ENCODE results near the gene HNRNPA1. TPM values are rescaled to one million over a fixed set of nuclear protein-coding genes. Genes with fewer than 3 reads are reported as not detected.

The HNRNPA1 gene
- total and polyA plus RNA-seq, 2 donors (not counting 3 experiments of a cell fraction or from before 2014, with no cell fraction given), result 566 to 1,470 TPM

DNA sequence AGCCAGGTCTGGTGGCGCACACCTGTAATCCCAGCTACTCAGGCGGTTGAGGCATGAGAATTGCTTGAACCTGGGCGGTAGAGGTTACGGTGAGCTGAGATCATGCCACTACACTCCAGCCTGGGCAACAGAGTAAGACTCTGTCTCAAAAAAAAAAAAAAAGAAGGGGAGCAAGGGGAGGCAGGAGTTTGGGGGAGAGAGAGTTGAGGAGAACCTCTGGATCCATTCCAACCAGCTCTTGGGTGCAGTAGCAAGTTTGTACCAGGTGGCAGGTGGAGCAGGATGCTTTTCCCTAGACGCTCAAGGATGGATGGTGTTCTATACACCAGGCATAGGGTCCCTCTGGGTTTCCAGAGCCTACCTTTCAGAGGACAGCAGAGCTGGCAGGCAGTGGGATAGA lies 18.4 kb downstream of the HNRNPA1 start:
- dilution Hi-C loops (cut with MboI; ENCODE audit: extremely low pct_ligation_motif_present, low sequenced_read_pairs), result no loop called here
- intact Hi-C loops (cut with micrococcal nuclease), result no loop called here
- no peak overlapping the region for H3K9ac ChIP-seq (replicated peaks; ENCODE audit: extremely low read depth, insufficient read depth, low read length)
- ChIA-PET CTCF (interaction anchor here (0.8 to 4.0 kb wide), 8 partner anchors 8 to 76 kb away, joined by 3 to 18 read pairs (median 6); partner anchors contain the start of gene COPZ1), POLR2A (no interaction called here)
- H3K4me2 ChIP-seq (ENCODE audit: insufficient read depth, low read length), result no peak overlapping the region
- TF ChIP-seq, protein P1, sequence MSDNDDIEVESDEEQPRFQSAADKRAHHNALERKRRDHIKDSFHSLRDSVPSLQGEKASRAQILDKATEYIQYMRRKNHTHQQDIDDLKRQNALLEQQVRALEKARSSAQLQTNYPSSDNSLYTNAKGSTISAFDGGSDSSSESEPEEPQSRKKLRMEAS (IDR thresholded peaks at IDR 0.05; ENCODE audit: insufficient read depth, insufficient read length), result no peak
- no peak for TF ChIP-seq JUN (IDR thresholded peaks at IDR 0.05; ENCODE audit: borderline replicate concordance, insufficient read depth, insufficient read length, low read depth)
- no peak for TF ChIP-seq MYC (IDR thresholded peaks at IDR 0.05; ENCODE audit: low read depth, low read length)
- TF ChIP-seq FOS (IDR thresholded peaks at IDR 0.05; ENCODE audit: borderline replicate concordance, insufficient read depth, low read length), result no peak
- no peak for TF ChIP-seq GATA2 (IDR thresholded peaks at IDR 0.05; ENCODE audit: insufficient read depth, insufficient read length, low read depth, low read length)
- no peak for TF ChIP-seq EZH2 (IDR thresholded peaks at IDR 0.05; ENCODE audit: borderline replicate concordance, low read depth, low read length, severe bottlenecking)
- no peaks in the 10 kb centered on the region for H3K79me2 ChIP-seq (ENCODE audit: control insufficient read depth, insufficient read depth, low read length)
- FAIRE-seq (no peak), DNase-seq (ENCODE audit: low read depth, low spot score) (no peak)
- no peaks in the 10 kb centered on the region for H3K9me3 ChIP-seq (replicated peaks; ENCODE audit: control insufficient read depth, insufficient read depth, low read length)
- H4K20me1 ChIP-seq (replicated peaks; ENCODE audit: control insufficient read depth, extremely low read depth, insufficient read depth, low read length), result no peaks in the 10 kb centered on the region
- H2AFZ ChIP-seq (ENCODE audit: low read depth, low read length), result no peak overlapping the region
- no peaks in the 10 kb centered on the region for H3K36me3 ChIP-seq (ENCODE audit: control insufficient read depth in 2 of 2, extremely low read depth in 1 of 2, insufficient read depth in 2 of 2, low read length in 2 of 2)
- no peaks in the 10 kb centered on the region for H3K9me1 ChIP-seq (replicated peaks; ENCODE audit: control insufficient read depth, extremely low read depth, insufficient read depth, low read length)
- H3K27me3 ChIP-seq (ENCODE audit: control insufficient read depth in 2 of 2, insufficient read depth in 2 of 2, low read length in 2 of 2), result peaks cover 32 to 45% of the 10 kb centered on the region in 2 experiments
- BruUV-seq (replicated peaks), result no TSS peak
- H3K27ac ChIP-seq (ENCODE audit: insufficient read depth, low read depth, low read length), result no peak overlapping the region
- H3K4me1 ChIP-seq (ENCODE audit: control insufficient read depth, extremely low read depth, insufficient read depth, low read length), result no peaks in the 10 kb centered on the region
- no peak overlapping the region for H3K4me3 ChIP-seq (replicated peaks in 1 of 3; ENCODE audit: insufficient read depth in 1 of 3, low read depth in 1 of 3, low read length in 3 of 3)

DNA sequence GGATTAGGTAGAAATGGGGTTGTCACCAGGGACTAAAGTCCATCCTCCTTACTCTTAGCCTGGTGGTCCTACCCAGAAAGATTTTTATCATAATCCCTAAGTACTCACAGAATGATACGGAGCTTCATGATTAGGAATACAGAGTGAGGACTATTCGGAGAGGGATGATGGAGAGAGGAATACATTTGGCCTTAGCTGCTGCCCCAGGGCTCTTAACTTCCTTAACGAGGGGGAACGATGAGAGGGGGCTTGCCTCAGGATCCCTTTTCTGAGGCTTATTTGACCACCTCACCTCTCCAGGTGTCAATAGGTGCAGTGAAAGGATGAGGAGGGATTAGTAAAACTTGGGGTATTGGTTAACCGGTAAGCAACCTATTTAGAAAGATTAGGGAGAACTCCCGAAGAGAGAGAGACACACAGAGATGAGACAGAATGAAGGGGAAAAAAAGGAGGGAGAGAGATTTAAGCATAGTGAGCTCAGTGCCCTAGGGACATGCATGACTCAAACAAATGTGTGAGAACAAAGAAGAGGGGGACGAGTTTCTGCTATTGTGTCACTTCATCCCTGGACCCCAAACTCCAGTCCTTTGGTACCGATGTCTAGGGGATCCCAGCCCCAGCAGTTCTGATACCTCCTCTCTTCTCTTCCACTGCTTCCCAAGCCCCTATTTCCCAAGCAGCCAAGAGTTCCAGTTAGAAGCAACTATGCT lies 19.1 kb downstream of the HNRNPA1 start:
- no peak overlapping the region for H3K4me2 ChIP-seq (ENCODE audit: insufficient read depth, low read length)
- FAIRE-seq, result no peak
- TF ChIP-seq POLR2A (IDR thresholded peaks at IDR 0.05; ENCODE audit: low read depth, low read length) (no peak), GATA2 (IDR thresholded peaks at IDR 0.05; ENCODE audit: insufficient read depth, insufficient read length, low read depth, low read length) (no peak)

More for the DNA sequence above, 19.1 kb downstream of the HNRNPA1 start:
- no peaks in the 10 kb centered on the region for H3K9me1 ChIP-seq (replicated peaks; ENCODE audit: control insufficient read depth, extremely low read depth, insufficient read depth, low read length)
- no peak overlapping the region for H3K9ac ChIP-seq (replicated peaks; ENCODE audit: extremely low read depth, insufficient read depth, low read length)
- ChIA-PET POLR2A (interaction anchor here (0.5 kb wide), 1 partner anchor 9 kb away, joined by 3 read pairs; no protein-coding TSS in a partner anchor), CTCF (interaction anchor here (0.8 to 4.0 kb wide), 9 partner anchors 10 to 77 kb away, joined by 3 to 18 read pairs (median 6); partner anchors contain the start of gene COPZ1)
- dilution Hi-C loops (cut with MboI; ENCODE audit: extremely low pct_ligation_motif_present, low sequenced_read_pairs) (no loop called here), intact Hi-C loops (cut with micrococcal nuclease) (no loop called here)
- H3K4me1 ChIP-seq (ENCODE audit: control insufficient read depth, extremely low read depth, insufficient read depth, low read length), result no peaks in the 10 kb centered on the region
- no peaks in the 10 kb centered on the region for H3K36me3 ChIP-seq (ENCODE audit: control insufficient read depth in 2 of 2, extremely low read depth in 1 of 2, insufficient read depth in 2 of 2, low read length in 2 of 2)
- DNase-seq (ENCODE audit: low read depth, low spot score), result no peak
- no peaks in the 10 kb centered on the region for H3K9me3 ChIP-seq (replicated peaks; ENCODE audit: control insufficient read depth, insufficient read depth, low read length)
- no peaks in the 10 kb centered on the region for H4K20me1 ChIP-seq (replicated peaks; ENCODE audit: control insufficient read depth, extremely low read depth, insufficient read depth, low read length)
- no peaks in the 10 kb centered on the region for H3K79me2 ChIP-seq (ENCODE audit: control insufficient read depth, insufficient read depth, low read length)
- H3K27me3 ChIP-seq (ENCODE audit: control insufficient read depth in 2 of 2, insufficient read depth in 2 of 2, low read length in 2 of 2), result peaks cover 38 to 53% of the 10 kb centered on the region in 2 experiments
- H3K27ac ChIP-seq (ENCODE audit: insufficient read depth, low read depth, low read length), result no peak overlapping the region
- no peak overlapping the region for H2AFZ ChIP-seq (ENCODE audit: low read depth, low read length)
- BruUV-seq (replicated peaks), result no TSS peak
- H3K4me3 ChIP-seq (replicated peaks in 1 of 3; ENCODE audit: insufficient read depth in 1 of 3, low read depth in 1 of 3, low read length in 3 of 3), result no peak overlapping the region
